HG03342 (cell line): Measurements from ENCODE around the gene TOM1L1.

Experiments used
- ATAC-seq: cut with Tn5 transposase; IDR thresholded peaks from one replicate; pipeline ENCODE4 v1.9.1; 2021; ENCODE audit warnings: mild to moderate bottlenecking, moderate library complexity; ENCODE audit not compliant: unreplicated experiment

TOM1L1 gene

GRCh38 chr17:54945231-54945630, 44.6 kb downstream of the TOM1L1 start:
- no peak for ATAC-seq

DNA sequence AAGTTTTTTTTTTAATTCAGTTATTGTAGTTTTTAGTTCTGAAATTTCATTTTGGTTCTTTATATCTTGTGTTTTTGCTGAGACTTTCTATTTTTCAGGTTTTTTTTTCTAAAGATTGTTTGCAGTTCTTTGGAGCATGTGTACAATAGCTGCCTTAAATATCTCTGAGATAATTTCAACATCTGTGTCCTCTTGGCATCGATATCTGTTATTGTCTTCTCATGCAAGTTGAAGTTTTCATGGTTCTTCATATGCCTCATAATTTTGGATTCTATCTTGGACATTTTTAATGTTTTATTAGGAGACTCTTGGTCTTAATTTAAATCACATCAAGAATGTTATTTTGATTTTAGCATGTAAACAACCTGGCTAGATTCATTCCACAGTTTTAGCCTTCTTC, 45.0 kb downstream of the TOM1L1 start:
- ATAC-seq = no peak

DNA sequence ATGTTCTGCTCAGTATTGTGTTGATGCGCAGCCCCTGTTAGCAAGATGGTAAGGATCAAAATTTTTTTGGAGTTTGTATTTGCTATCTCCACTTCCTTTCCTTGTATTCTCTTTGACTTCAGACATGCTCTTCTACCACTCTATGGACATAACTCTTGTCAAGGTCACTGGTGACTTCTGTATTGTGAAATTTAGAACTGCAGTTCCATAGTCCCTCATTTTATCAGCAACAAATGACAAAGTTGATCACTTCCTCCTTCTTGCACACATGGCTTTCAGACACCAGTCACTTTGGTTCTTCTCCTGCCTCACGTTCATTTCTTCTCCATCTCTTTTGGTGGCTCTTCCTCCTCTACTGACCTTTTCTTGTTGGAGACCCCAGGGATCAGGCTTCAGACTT, 46.7 kb downstream of the TOM1L1 start:
- ATAC-seq = no peak

- ATAC-seq = peak; percentile 52
Measured at GRCh38 chr17:54948380-54948779, 47.7 kb downstream of the TOM1L1 start.

DNA sequence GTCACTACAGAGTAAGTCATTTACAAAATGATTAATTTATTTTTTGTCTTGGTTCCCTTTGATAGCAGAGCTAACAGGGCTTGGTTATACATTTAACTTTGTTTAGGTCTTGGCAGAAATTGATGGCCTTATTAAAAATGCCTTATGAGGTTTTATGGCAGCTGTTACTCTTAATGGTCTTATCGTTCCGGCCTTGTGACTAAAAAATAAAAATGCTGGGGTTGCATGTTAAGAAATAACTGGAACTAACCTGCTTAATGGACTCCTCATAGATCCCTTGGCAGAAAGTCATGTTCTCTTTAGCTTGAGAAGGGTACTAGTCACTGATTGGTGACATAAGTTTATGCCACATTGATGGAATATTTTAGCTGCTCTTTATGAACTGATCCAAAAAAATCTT, 49.5 kb downstream of the TOM1L1 start:
- no peak for ATAC-seq

DNA sequence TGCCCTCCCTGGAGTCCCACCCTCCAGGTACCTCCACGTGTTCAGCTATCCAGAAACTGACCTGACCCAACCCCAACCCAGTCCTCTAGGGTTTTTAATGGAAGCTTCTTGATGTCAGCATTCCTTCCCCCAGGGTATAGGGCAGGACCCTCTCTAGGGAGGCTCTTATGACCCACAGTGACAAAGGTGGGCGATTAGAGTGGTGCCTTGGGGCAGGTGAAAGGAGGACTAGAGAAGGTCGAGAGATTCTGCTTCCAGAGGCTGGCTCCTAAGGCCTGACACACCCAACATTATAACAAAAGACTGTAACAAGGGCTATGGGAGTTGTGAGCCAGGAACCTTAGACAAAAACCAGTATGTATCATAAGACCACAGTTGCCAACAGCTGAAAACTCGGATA, 50.6 kb downstream of the TOM1L1 start:
- no peak for ATAC-seq

DNA sequence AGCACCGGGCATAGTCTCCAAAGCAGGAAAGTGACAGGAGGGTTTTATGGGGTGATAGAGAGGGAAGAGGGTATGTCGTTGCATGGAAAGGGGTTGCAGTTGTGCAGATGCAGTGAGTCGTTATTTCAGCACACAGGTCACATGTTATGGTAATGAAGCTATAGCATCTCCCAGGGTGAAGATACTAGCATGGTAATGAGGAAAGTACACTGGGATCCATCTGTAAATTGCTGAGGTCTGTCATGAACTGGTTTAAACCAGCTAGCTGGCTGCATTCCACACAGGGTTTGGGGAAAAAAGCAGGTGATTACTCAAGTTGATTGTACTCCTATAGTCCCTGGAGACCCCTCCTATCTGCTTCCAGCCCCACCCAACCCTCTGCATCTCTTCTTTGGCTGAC, 56.1 kb downstream of the TOM1L1 start:
- no peak for ATAC-seq

DNA sequence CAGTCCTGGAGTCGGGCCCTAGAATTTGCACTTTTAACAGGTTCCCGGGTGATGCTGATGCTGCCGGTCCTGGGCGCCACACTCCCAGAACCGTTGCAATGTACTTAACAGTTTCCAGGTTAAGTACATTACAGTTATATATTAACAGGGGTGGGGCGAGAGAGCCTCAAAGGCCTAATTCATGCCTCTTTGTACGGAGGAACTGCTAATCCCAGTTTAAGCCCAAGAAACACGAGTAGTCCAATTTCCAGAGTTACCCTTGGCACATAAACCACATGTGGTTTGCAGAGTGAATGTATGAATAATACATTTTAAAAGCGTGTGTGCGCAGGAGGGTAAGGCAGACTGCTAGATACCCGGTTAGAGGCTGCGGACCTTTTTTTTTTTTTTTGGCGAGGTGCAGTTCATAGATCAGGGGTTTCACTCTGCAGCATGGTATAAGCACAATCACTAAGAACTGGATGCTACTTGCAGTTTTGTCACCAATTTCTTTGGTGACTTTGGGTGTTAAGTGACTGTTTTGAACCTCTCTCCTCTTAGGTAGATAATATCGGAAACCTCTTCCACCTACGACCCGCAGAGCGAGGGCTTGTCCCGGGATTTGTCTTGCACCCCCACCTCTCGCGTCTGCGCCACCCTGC, 67.1 kb downstream of the TOM1L1 start:
- peak; percentile 23 for ATAC-seq

GRCh38 chr17:54968262-54968987, 67.8 kb downstream of the TOM1L1 start, which contains the start of the genes COX11 and STXBP4:
TSS of gene COX11 (minus strand) at chr17:54968654. CDS start at chr17:54968646, 8 bp downstream.
TSS of gene STXBP4 (plus strand) at chr17:54968765. CDS start at chr17:54986220, 17,455 bp downstream.
- ATAC-seq = peak; percentile 85

DNA sequence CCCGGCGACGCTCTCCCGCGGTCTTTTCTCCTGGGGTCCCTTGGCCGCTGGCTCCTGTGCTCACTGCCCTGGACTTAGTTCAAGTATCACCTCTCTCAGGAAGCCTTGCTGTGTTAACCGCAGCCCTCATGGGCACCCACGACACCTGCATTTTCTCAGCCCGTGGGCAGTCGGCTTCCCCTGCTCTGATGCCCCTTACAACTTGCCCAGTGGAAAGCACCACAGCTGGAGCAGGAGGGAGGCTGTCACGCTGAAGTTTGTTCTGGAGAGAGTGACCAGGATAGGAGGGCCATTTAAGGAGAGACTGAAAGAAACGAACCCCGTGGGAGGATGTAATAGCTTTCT, 68.3 kb downstream of the TOM1L1 start:
- peak; percentile 19 for ATAC-seq

DNA sequence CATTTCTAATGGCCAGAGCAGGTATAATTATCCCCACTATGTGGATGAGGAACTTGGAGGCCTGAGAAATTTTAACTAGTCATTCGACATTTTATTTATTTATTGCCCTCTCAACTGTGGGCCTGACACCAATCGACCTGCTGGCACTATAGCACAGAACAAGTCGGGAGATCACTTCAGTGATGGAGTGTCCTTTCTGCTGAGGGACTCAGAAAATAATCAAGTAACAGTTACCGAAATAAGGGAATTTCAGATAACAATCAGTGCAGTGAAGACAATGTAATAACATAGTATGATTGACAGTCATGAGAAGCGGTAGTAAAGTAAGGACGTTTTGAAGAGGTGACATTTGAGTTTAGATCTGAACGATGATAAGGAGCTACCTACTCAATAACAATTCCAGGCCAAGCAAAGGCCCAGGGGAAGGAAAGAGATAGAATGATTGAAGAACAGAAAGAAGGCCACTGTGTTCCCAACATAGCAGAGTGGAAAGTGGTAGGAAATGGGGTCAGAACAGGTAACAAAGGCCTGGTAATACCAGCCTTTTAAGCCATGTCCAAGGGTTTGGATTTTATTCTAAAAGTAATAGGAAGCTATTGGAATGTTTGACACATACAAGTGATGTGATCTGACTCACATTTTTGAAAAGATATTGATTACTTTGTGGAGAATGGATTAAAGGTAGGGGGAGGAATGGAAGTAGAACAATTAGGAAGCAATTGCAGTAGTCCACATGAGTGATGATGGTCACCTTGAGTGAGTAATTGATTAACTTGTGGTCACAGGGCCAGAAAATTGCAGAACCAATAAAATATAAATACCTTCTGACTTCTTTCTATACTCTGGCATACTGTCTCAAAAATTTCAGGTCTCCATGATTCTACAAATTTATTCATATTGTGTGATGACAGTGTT, 69.3 kb downstream of the TOM1L1 start:
- no peak for ATAC-seq

DNA sequence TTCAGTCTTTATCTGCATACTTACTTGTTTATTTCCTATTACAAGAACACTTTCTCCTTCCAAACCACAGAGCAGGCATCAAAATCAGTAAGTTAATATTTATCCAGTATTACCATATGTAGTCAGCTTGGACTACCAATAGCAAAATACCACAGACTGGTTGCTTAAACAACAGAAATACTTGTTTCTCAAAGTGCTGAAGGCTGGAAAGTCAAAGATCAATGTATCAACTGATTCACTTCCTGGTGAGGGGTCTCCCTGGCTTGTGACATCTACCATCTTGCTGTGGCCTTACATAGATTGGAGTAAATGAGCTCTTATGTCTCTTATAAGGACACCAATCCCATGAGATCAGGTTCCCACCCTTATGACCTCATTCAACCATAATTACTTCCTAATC, 70.5 kb downstream of the TOM1L1 start:
- no peak for ATAC-seq

DNA sequence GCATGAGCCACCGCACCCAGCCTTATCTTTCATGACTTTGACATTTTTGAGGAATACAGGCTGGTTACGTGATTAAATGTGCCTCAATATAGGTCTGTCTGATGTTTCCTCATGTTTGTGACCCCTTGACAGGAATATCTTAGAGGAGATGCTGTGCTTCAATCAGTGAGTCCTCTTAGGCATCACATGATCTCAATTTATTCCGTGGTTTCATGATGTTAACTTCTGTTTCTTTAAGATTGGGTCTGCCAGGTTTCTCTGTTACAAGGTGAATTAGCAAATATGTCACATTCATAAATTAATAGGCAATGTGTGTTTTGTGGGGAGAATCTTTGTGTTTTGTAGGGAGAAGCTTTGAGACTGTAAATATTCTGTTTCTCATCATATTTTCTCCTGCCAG, 71.2 kb downstream of the TOM1L1 start:
- no peak for ATAC-seq

DNA sequence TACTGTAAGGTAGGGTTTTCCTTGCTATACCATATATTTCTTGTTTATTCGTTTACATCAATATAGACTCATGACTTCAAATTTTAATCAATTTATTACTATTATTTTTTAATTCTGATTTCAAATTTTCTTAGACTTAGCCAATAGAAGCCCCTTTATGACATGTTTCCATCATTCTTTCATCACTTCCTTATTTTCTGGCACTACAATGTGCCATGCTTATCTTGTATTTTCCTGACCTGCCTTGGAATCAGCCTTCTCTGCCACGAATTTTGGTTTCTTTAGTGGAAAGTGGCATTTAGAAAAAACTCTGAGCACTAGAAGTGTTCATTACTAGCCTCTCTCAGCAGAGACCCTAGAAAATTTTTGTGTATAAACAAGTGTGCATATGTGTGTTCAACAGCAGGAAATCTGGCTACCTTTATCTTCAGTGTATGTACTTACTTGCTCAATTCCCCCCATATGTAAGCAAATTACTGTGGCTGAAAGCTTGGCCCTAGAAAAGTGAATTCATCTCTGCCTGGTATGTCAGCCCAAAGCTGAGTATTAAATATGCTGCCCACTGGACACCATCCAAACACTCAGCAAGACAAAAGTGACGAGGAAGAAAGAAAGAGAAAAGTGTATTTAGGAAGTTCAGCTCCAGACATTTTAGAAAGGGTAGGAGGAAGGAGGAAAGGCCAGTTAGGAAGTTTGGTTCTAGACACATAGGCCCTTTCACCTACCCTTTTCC, 71.9 kb downstream of the TOM1L1 start:
- no peak for ATAC-seq

DNA sequence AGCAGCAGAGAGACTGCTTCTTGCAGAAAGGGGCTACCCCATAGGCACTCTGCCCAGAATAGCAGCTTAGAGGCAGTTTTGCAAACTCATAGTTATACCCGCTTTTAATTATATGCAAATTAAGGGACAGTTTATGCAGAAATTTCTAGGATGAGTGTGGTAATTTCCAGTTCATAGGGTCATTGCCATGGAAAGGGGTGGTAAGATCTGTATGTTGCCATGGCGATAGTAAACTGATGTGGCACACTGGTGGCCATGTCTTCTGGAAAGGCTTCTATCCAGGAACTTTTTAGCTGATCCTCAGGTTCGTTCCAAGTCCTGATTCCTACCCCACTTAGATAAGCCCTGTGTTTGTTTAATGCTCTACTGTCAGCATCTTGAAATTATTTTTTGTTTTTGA, 74.1 kb downstream of the TOM1L1 start:
- no peak for ATAC-seq

- ATAC-seq = no peak
Measured at GRCh38 chr17:54976316-54976715, 75.7 kb downstream of the TOM1L1 start.

- ATAC-seq = no peak
Measured at GRCh38 chr17:54977744-54978143, 77.1 kb downstream of the TOM1L1 start.

DNA sequence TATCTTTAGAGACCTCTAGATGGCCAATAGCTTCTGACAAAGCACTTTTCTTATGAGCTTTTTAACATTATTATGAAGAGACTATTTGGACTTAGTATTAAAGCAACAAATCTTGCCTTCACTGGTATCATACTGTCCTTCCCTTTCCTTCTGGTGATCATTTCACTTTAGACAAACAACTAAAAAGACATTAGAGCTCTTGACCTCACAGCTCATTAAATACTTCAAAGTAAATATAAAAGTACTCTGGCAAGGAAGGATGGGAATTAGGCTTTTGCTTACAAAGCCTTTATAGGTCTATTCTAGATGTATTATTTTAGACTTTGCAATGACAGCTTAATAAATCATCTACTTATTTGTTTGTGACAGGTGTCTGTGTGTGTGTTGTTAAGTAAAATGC, 79.0 kb downstream of the TOM1L1 start:
- no peak for ATAC-seq

DNA sequence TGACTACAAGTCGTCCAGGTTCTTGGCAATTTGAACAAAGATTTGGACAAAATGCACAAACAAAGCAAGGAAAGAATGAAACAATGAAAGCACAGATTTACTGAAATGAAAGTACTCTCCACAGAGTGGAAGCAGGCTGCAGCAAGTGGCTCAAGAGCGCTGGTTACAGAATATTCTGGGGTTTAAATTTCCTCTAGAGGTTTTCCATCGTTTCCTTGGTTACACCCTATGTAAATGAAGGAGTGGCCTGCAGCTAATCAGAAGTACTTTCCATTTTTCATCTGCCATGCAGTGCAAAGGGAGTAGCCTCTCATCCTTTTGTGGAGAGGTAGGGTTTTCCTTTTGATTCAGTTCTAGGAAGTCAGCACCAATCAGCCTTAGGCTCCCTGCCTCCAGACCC, 79.7 kb downstream of the TOM1L1 start:
- ATAC-seq = no peak

DNA sequence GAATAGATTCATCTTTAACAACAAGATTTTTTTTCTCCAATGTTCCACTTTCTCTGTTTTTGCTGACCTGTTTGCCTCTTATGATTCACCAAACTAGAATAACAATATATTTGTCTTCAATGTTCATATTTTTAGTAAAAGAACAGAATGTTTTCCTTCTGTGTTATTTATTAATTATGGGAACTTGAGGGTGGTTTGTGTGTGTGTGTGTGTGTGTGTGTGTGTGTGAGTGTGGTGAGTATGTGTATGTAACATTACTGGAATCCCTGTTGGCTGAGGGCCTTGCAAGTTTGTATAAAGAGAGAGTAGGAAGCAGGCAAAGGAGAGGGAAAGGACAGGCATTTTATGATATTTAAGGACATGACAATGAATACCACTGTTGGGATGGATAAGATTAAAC, 81.7 kb downstream of the TOM1L1 start:
- no peak for ATAC-seq

DNA sequence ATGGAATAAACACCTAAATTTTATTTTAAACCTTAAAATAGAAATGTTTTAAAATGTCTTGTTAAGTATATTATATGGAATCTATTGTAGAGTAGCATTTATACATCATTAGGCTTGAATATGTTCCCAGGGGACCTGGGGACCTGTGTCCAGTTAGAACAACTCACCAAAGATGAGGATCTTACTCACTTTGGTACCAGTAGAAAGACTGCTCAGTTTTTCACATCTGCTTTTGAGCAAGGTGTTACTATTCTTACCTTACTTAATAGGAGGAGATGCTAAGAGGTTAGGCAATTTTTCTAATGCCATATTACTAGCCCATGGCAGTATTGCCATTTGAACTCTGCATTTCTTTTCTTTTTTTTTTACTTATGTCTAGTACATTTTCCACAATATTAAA, 82.6 kb downstream of the TOM1L1 start:
- peak; percentile 82 for ATAC-seq
